Liver (tissue), 9 donors: ENCODE measurements around the gene PKIG. TPM values are rescaled to one million over a fixed set of nuclear protein-coding genes. Genes with fewer than 3 reads are reported as not detected.

Experiments
- DNase-seq: peaks from one replicate; pipeline ENCODE4 v3.0.0-alpha.2; 2017; ENCODE audit warnings: low spot score
- H3K27ac ChIP-seq, 2 donors: one replicate each; pipeline ENCODE4 v1.7.0; 2013; ENCODE audit warnings: inconsistent platforms in 2 of 2, low read length in 2 of 2, control low read depth in 1 of 2, low read depth in 1 of 2, mild to moderate bottlenecking in 1 of 2
- H3K27me3 ChIP-seq, 4 donors: one replicate each; pipeline versions ENCODE4 v1.6.1 to v1.7.0; 2013; ENCODE audit warnings: low read length in 3 of 4, inconsistent platforms in 1 of 4, mild to moderate bottlenecking in 1 of 4, moderate library complexity in 1 of 4; ENCODE audit not compliant: control insufficient read depth in 4 of 4, insufficient read depth in 4 of 4
- H3K36me3 ChIP-seq, 4 donors: one replicate each; pipeline versions ENCODE4 v1.6.1 to v1.7.0; 2013; ENCODE audit warnings: low read length in 3 of 4, mild to moderate bottlenecking in 3 of 4, low read depth in 1 of 4, moderate library complexity in 1 of 4; ENCODE audit not compliant: control insufficient read depth in 4 of 4, insufficient read depth in 3 of 4
- H3K4me1 ChIP-seq, 4 donors: one replicate each; pipeline versions ENCODE4 v1.6.1 to v1.7.0; 2013; ENCODE audit warnings: low read length in 3 of 4, mild to moderate bottlenecking in 3 of 4, moderate library complexity in 1 of 4; ENCODE audit not compliant: control insufficient read depth in 4 of 4, insufficient read depth in 4 of 4
- H3K4me3 ChIP-seq, 3 donors: one replicate each; pipeline versions ENCODE4 v1.6.1 to v1.7.0; 2013; ENCODE audit warnings: low read length in 3 of 3, control low read depth in 1 of 3, low read depth in 1 of 3, mild to moderate bottlenecking in 1 of 3
- H3K9ac ChIP-seq, 2 donors: one replicate each; pipeline ENCODE4 v1.7.0; 2013; ENCODE audit warnings: low read length in 2 of 2, mild to moderate bottlenecking in 2 of 2, moderate library complexity in 2 of 2, control low read depth in 1 of 2, low read depth in 1 of 2
- H3K9me3 ChIP-seq, 4 donors: one replicate each; pipeline versions ENCODE4 v1.6.1 to v1.7.0; 2013; ENCODE audit warnings: low read length in 3 of 4; ENCODE audit not compliant: control insufficient read depth in 4 of 4
- EGR1 ChIP-seq, 2 donors: IDR thresholded peaks; 2 replicates each; pipeline ENCODE4 v1.6.1; 2016 to 2018; ENCODE audit warnings: antibody characterized with exemption in 2 of 2, low read depth in 2 of 2
- FOXA1 ChIP-seq: IDR thresholded peaks from 2 replicates; pipeline ENCODE4 v1.6.1; 2016; ENCODE audit warnings: antibody characterized with exemption
- FOXA2 ChIP-seq: IDR thresholded peaks from 2 replicates; pipeline ENCODE4 v1.6.1; 2016; ENCODE audit warnings: antibody characterized with exemption
- GABPA ChIP-seq, 2 donors: IDR thresholded peaks in 1 of 2; conservative IDR thresholded peaks in 1 of 2; 2 replicates each; pipeline ENCODE4 v1.6.1; 2016; ENCODE audit warnings: antibody characterized with exemption in 2 of 2, mild to moderate bottlenecking in 1 of 2, moderate library complexity in 1 of 2
- HNF4A ChIP-seq, 2 donors: conservative IDR thresholded peaks; 2 replicates each; pipeline ENCODE4 v1.6.1; 2016; ENCODE audit warnings: antibody characterized with exemption in 2 of 2, mild to moderate bottlenecking in 2 of 2
- HNF4G ChIP-seq: IDR thresholded peaks from 2 replicates; pipeline ENCODE4 v1.6.1; 2016; ENCODE audit warnings: antibody characterized with exemption
- JUND ChIP-seq, 2 donors: IDR thresholded peaks; 2 replicates each; pipeline ENCODE4 v1.6.1; 2016; ENCODE audit warnings: antibody characterized with exemption in 2 of 2
- NR2F2 ChIP-seq: IDR thresholded peaks from 2 replicates; pipeline ENCODE4 v1.6.1; 2016; ENCODE audit warnings: antibody characterized with exemption
- RAD21 ChIP-seq, 2 donors: IDR thresholded peaks; 2 replicates each; pipeline ENCODE4 v1.6.1; 2016; ENCODE audit warnings: antibody characterized with exemption in 2 of 2, mild to moderate bottlenecking in 2 of 2
- RXRA ChIP-seq, 2 donors: IDR thresholded peaks; 2 replicates each; pipeline ENCODE4 v1.6.1; 2017 to 2018; ENCODE audit warnings: antibody characterized with exemption in 2 of 2, mild to moderate bottlenecking in 1 of 2
- SP1 ChIP-seq: IDR thresholded peaks from 2 replicates; pipeline ENCODE4 v1.6.1; 2018; ENCODE audit warnings: antibody characterized with exemption, mild to moderate bottlenecking
- TAF1 ChIP-seq: conservative IDR thresholded peaks from 2 replicates; pipeline ENCODE4 v1.6.1; 2016; ENCODE audit warnings: antibody characterized with exemption, mild to moderate bottlenecking
- YY1 ChIP-seq: IDR thresholded peaks from 2 replicates; pipeline ENCODE4 v1.6.1; 2016; ENCODE audit warnings: antibody characterized with exemption, mild to moderate bottlenecking
- WGBS: extraction: QIAGEN DNeasy Blood & Tissue Kit; methylation state at CpG from one replicate; pipeline ENCODE4 v1.1.7; 2013; 5-methylcytosine and 5-hydroxymethylcytosine counted together
- polyA plus RNA-seq, 2 donors: library from polyadenylated mRNA; stranded (reverse) in 1 of 2; unstranded in 1 of 2; fragments of 200-250 nt in 1 of 2; fragments of >200 nt in 1 of 2; fragmentation: Nextera tagmentation in 1 of 2; extraction: Ambion mirVana in 1 of 2; gene quantifications; one replicate each; pipeline versions ENCODE4 v1.2.1 to v1.2.3, GENCODE V29; 2013 to 2015
- total RNA-seq, 2 donors: library from RNA; depleted of rRNA; stranded (reverse); fragments of >200 nt; gene quantifications; one replicate each; pipeline ENCODE4 v1.2.3, GENCODE V29; 2014
- TF ChIP-seq, protein P1 (sequence below): IDR thresholded peaks from 2 replicates; pipeline ENCODE4 v1.6.1; 2016; ENCODE audit warnings: antibody characterized with exemption
- TF ChIP-seq, protein P2 (sequence below): IDR thresholded peaks from 2 replicates; pipeline ENCODE4 v1.6.1; 2016; ENCODE audit warnings: antibody characterized with exemption
- TF ChIP-seq, protein P3 (sequence below): IDR thresholded peaks from 2 replicates; pipeline ENCODE4 v1.6.1; 2016; ENCODE audit warnings: antibody characterized with exemption, mild to moderate bottlenecking
- TF ChIP-seq, protein P4 (sequence below): fragments of 150-350 bp; IDR thresholded peaks from 2 replicates; pipeline ENCODE4 v1.5.1; 2017; ENCODE audit warnings: improper control_type of control experiment, low read depth, low read length; ENCODE audit not compliant: missing input control
- TF ChIP-seq, protein P5 (sequence below): IDR thresholded peaks from 2 replicates; pipeline ENCODE4 v1.6.1; 2016; ENCODE audit warnings: antibody characterized with exemption
- donor health status: healthy.
- donor health status: healthy.
- donor health status: healthy.
- donor health status: healthy.
- donor health status: healthy.

Gene PKIG
- total and polyA plus RNA-seq, 4 donors, result 10.6 to 24.3 (median 23.4) TPM

DNA sequence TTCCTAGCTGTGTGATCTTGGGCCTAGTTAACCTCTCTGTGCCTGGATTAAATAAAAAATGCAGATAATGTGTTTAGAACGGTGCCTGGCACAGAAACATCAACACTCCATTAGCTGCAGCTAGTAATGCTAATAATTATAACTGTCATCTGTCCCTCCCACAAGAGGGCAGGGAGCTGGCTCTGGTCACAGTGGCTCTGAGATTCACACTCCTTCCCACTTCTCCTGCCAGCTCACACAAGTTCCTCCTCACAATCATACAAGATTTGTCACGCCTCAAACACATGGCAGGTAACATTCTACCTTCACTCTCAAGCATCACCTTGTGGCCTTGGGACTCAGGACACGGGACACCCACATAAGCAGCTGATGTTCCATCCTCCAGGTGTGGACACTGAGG, 66.7 kb downstream of the PKIG start:
- Histone ChIP-seq H3K27ac (no peak overlapping the region), H3K9ac (no peak overlapping the region), H3K27me3 (no peaks in the 10 kb centered on the region), H3K9me3 (no peaks in the 10 kb centered on the region), H3K4me1 (peaks cover 0 to 18% (median 3%) of the 10 kb centered on the region in 4 donors), H3K4me3 (no peak overlapping the region), H3K36me3 (no peaks in the 10 kb centered on the region)
- no peak for DNase-seq
- WGBS, result 81% methylated on average over 3 of the region's 3 CpGs
- TF ChIP-seq, protein P1, sequence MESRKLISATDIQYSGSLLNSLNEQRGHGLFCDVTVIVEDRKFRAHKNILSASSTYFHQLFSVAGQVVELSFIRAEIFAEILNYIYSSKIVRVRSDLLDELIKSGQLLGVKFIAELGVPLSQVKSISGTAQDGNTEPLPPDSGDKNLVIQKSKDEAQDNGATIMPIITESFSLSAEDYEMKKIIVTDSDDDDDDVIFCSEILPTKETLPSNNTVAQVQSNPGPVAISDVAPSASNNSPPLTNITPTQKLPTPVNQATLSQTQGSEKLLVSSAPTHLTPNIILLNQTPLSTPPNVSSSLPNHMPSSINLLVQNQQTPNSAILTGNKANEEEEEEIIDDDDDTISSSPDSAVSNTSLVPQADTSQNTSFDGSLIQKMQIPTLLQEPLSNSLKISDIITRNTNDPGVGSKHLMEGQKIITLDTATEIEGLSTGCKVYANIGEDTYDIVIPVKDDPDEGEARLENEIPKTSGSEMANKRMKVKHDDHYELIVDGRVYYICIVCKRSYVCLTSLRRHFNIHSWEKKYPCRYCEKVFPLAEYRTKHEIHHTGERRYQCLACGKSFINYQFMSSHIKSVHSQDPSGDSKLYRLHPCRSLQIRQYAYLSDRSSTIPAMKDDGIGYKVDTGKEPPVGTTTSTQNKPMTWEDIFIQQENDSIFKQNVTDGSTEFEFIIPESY, result no peak
- TF ChIP-seq FOXA2 (no peak), JUND (IDR thresholded peaks at IDR 0.05) (no peak), EGR1 (IDR thresholded peaks at IDR 0.05; ENCODE audit: low read depth in 2 of 2) (no peak), SP1 (no peak), YY1 (no peak), FOXA1 (no peak), GABPA (IDR thresholded peaks at IDR 0.05 in 1 of 2, conservative IDR thresholded peaks at IDR 0.05 in 1 of 2) (no peak), HNF4A (conservative IDR thresholded peaks at IDR 0.05) (no peak), TAF1 (no peak), NR2F2 (no peak), HNF4G (no peak), RAD21 (IDR thresholded peaks at IDR 0.05) (no peak), RXRA (IDR thresholded peaks at IDR 0.05) (no peak)
- TF ChIP-seq, protein P2, sequence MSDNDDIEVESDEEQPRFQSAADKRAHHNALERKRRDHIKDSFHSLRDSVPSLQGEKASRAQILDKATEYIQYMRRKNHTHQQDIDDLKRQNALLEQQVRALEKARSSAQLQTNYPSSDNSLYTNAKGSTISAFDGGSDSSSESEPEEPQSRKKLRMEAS, result no peak
- TF ChIP-seq, protein P3, sequence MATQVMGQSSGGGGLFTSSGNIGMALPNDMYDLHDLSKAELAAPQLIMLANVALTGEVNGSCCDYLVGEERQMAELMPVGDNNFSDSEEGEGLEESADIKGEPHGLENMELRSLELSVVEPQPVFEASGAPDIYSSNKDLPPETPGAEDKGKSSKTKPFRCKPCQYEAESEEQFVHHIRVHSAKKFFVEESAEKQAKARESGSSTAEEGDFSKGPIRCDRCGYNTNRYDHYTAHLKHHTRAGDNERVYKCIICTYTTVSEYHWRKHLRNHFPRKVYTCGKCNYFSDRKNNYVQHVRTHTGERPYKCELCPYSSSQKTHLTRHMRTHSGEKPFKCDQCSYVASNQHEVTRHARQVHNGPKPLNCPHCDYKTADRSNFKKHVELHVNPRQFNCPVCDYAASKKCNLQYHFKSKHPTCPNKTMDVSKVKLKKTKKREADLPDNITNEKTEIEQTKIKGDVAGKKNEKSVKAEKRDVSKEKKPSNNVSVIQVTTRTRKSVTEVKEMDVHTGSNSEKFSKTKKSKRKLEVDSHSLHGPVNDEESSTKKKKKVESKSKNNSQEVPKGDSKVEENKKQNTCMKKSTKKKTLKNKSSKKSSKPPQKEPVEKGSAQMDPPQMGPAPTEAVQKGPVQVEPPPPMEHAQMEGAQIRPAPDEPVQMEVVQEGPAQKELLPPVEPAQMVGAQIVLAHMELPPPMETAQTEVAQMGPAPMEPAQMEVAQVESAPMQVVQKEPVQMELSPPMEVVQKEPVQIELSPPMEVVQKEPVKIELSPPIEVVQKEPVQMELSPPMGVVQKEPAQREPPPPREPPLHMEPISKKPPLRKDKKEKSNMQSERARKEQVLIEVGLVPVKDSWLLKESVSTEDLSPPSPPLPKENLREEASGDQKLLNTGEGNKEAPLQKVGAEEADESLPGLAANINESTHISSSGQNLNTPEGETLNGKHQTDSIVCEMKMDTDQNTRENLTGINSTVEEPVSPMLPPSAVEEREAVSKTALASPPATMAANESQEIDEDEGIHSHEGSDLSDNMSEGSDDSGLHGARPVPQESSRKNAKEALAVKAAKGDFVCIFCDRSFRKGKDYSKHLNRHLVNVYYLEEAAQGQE, result no peak
- TF ChIP-seq, protein P4, sequence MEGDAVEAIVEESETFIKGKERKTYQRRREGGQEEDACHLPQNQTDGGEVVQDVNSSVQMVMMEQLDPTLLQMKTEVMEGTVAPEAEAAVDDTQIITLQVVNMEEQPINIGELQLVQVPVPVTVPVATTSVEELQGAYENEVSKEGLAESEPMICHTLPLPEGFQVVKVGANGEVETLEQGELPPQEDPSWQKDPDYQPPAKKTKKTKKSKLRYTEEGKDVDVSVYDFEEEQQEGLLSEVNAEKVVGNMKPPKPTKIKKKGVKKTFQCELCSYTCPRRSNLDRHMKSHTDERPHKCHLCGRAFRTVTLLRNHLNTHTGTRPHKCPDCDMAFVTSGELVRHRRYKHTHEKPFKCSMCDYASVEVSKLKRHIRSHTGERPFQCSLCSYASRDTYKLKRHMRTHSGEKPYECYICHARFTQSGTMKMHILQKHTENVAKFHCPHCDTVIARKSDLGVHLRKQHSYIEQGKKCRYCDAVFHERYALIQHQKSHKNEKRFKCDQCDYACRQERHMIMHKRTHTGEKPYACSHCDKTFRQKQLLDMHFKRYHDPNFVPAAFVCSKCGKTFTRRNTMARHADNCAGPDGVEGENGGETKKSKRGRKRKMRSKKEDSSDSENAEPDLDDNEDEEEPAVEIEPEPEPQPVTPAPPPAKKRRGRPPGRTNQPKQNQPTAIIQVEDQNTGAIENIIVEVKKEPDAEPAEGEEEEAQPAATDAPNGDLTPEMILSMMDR, result no peak

DNA sequence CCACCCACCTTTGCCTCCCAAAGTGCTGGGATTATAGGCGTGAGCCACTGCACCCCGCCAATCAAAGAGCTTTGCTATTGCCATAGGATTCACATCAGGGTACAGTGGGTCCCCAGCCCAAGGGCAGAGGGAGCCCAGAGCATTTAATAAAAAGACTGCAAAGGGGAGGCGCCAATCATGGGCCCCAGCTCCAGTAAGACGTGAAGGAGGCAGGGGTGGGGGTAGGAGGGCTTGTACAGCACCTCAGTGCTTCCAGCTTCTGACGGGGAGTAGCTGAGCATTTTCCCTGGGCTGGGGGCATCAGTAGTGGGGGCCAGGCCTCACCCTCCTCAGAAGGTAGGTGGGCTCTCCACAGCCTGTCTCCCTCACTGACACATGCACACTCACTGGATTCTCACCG, 67.6 kb downstream of the PKIG start:
- Histone ChIP-seq H3K9ac (no peak overlapping the region), H3K27me3 (no peaks in the 10 kb centered on the region), H3K4me3 (no peak overlapping the region), H3K36me3 (no peaks in the 10 kb centered on the region), H3K4me1 (peaks cover 0 to 18% (median 3%) of the 10 kb centered on the region in 4 donors), H3K9me3 (no peaks in the 10 kb centered on the region), H3K27ac (no peak overlapping the region)
- TF ChIP-seq, protein P3, result no peak
- no peak for TF ChIP-seq RXRA (IDR thresholded peaks at IDR 0.05)
- TF ChIP-seq, protein P5, sequence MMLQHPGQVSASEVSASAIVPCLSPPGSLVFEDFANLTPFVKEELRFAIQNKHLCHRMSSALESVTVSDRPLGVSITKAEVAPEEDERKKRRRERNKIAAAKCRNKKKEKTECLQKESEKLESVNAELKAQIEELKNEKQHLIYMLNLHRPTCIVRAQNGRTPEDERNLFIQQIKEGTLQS, result no peak
- TF ChIP-seq TAF1, result no peak
- TF ChIP-seq NR2F2, result no peak
- TF ChIP-seq GABPA (IDR thresholded peaks at IDR 0.05 in 1 of 2, conservative IDR thresholded peaks at IDR 0.05 in 1 of 2), result no peak
- TF ChIP-seq HNF4G, result no peak
- TF ChIP-seq, protein P4, result no peak
- TF ChIP-seq, protein P2, result no peak
- no peak for TF ChIP-seq SP1
- TF ChIP-seq YY1, result no peak
- TF ChIP-seq FOXA1, result no peak
- no peak for DNase-seq
- 92% methylated on average over 6 of the region's 6 CpGs for WGBS
